ENCODE measurements around the gene REV1.

DNA sequence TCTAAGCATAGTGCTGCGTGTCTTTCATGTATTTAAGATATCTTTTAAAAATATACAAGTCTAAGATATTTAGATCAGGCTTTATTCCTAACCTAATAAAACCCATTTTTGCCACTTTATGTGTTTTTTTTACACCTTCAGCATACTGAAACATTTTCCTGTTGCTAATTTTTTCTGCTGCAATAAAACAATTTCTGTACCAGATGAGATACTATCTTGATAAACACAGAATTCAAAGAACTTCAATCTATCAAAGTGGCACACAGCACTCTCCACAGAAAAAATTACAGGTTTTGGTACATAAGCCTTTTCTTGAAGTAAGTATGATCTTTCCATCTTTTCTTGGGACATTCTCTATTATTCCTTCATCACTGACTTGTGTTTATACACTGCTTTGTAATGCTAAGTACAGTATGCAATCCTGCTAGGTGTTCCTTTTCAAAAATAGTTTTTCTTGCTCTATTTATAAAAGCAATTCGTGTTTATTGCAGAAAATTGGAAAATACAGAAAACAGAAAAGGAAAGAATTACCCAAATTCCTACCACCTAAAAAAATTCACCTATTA lies 16.2 kb downstream of the REV1 start:
- TF ChIP-seq POLR2A (IDR thresholded peaks at IDR 0.05) (no peak), POLR2AphosphoS5 (IDR thresholded peaks at IDR 0.05) (no peak), EP300 (IDR thresholded peaks at IDR 0.05) (no peak)
- TF ChIP-seq, protein P1, sequence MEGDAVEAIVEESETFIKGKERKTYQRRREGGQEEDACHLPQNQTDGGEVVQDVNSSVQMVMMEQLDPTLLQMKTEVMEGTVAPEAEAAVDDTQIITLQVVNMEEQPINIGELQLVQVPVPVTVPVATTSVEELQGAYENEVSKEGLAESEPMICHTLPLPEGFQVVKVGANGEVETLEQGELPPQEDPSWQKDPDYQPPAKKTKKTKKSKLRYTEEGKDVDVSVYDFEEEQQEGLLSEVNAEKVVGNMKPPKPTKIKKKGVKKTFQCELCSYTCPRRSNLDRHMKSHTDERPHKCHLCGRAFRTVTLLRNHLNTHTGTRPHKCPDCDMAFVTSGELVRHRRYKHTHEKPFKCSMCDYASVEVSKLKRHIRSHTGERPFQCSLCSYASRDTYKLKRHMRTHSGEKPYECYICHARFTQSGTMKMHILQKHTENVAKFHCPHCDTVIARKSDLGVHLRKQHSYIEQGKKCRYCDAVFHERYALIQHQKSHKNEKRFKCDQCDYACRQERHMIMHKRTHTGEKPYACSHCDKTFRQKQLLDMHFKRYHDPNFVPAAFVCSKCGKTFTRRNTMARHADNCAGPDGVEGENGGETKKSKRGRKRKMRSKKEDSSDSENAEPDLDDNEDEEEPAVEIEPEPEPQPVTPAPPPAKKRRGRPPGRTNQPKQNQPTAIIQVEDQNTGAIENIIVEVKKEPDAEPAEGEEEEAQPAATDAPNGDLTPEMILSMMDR (IDR thresholded peaks at IDR 0.05) = no peak
